AG04450 (cell line): Measurements from ENCODE around the gene CEBPG. TPM values are rescaled to one million over a fixed set of nuclear protein-coding genes. Genes with fewer than 3 reads are reported as not detected.

ENCODE experiments used
- CTCF ChIA-PET: fragments of 300-600, 350-600 bp; formaldehyde crosslinking; extraction: SDS; loops from one replicate; lab custom pipeline; 2022; ENCODE audit warnings: antibody characterized with exemption, inconsistent platforms; lab: Charles Lee
- POLR2A ChIA-PET: fragments of 350-600 bp; formaldehyde crosslinking; extraction: SDS; loops from one replicate; lab custom pipeline; 2021; ENCODE audit warnings: antibody characterized with exemption, inconsistent platforms; lab: Yijun Ruan, JAX
- DNase-seq: peaks from one replicate; pipeline ENCODE4 v3.0.0-alpha.2; 2011; ENCODE audit warnings: low read depth, low spot score
- H3K27ac ChIP-seq: one replicate; pipeline ENCODE4 v1.5.1; 2012; ENCODE audit warnings: low read depth, low read length, control low read depth
- H3K27me3 ChIP-seq: one replicate; pipeline ENCODE4 v1.6.0; 2012; ENCODE audit warnings: low read length; ENCODE audit not compliant: control insufficient read depth, insufficient read depth
- H3K4me3 ChIP-seq: 2 replicates; pipeline ENCODE4 v1.5.1; 2011; ENCODE audit warnings: mild to moderate bottlenecking, low read depth, low read length, control low read depth
- H3K9me3 ChIP-seq: 2 replicates; pipeline ENCODE4 v1.5.1; 2012; ENCODE audit warnings: low read length; ENCODE audit not compliant: control insufficient read depth, insufficient read depth
- CTCF ChIP-seq: IDR thresholded peaks from 2 replicates; pipeline ENCODE4 v1.5.1; 2011; ENCODE audit warnings: low read depth, low read length, control low read depth, inconsistent platforms
- polyA plus RNA-seq: library from polyadenylated mRNA; depleted of rRNA; stranded (reverse); fragments of >200 nt; gene quantifications from 2 replicates; pipeline ENCODE4 v1.2.3, GENCODE V29; 2011

CEBPG gene
- polyA plus RNA-seq, 1 experiment, result 31.6 TPM

GRCh38 chr19:33396701-33397535 lies 23.4 kb downstream of the CEBPG start:
- no peak overlapping the region for H3K27ac ChIP-seq
- CTCF ChIA-PET, result interaction anchor here (0.7 to 2.6 kb wide), 6 partner anchors 10 to 601 kb away, joined by 3 to 16 read pairs (median 5); no protein-coding TSS in a partner anchor
- no peaks in the 10 kb centered on the region; the same call in 1 of the 2 replicates for H3K9me3 ChIP-seq
- DNase-seq, result no peak
- no peaks in the 10 kb centered on the region for H3K27me3 ChIP-seq
- TF ChIP-seq CTCF, result no peak
- H3K4me3 ChIP-seq, result no peak overlapping the region
- POLR2A ChIA-PET, result interaction anchor here (0.6 to 1.6 kb wide), 3 partner anchors 22 to 171 kb away, joined by 3 to 6 read pairs (median 4); partner anchors contain the start of gene SLC7A10

GRCh38 chr19:33397536-33398360 lies 24.2 kb downstream of the CEBPG start:
- POLR2A ChIA-PET, result interaction anchor here (0.6 to 1.6 kb wide), 2 partner anchors 23 to 172 kb away, joined by 3 to 4 read pairs; partner anchors contain the start of gene SLC7A10
- CTCF ChIA-PET, result interaction anchor here (0.7 to 2.6 kb wide), 5 partner anchors 9 to 601 kb away, joined by 4 to 16 read pairs (median 5); no protein-coding TSS in a partner anchor
- DNase-seq, result no peak

GRCh38 chr19:33398361-33399060 lies 25.0 kb downstream of the CEBPG start:
- Histone ChIP-seq H3K9me3 (no peaks in the 10 kb centered on the region; the same call in 1 of the 2 replicates), H3K27ac (no peak overlapping the region), H3K27me3 (no peaks in the 10 kb centered on the region), H3K4me3 (no peak overlapping the region)
- no peak for DNase-seq
- TF ChIP-seq CTCF, result no peak
- POLR2A ChIA-PET, result no interaction called here
- CTCF ChIA-PET, result interaction anchor here (0.6 to 2.6 kb wide), 7 partner anchors 8 to 600 kb away, joined by 3 to 16 read pairs (median 5); no protein-coding TSS in a partner anchor

More at GRCh38 chr19:33397536-33398360, 24.2 kb downstream of the CEBPG start:
- Histone ChIP-seq H3K27ac (no peak overlapping the region), H3K9me3 (no peaks in the 10 kb centered on the region; the same call in 1 of the 2 replicates), H3K4me3 (no peak overlapping the region), H3K27me3 (no peaks in the 10 kb centered on the region)
- TF ChIP-seq CTCF, result peak; percentile 35

GRCh38 chr19:33399081-33399744 lies 25.7 kb downstream of the CEBPG start:
- CTCF ChIA-PET, result interaction anchor here (0.6 to 2.0 kb wide), 3 partner anchors 31 to 229 kb away, joined by 3 to 7 read pairs (median 5); no protein-coding TSS in a partner anchor
- H3K27me3 ChIP-seq, result no peaks in the 10 kb centered on the region
- TF ChIP-seq CTCF, result no peak
- POLR2A ChIA-PET, result interaction anchor here (0.6 kb wide), 1 partner anchor 1014 kb away, joined by 3 read pairs; no protein-coding TSS in a partner anchor
- DNase-seq, result no peak
- no peak overlapping the region for H3K4me3 ChIP-seq
- H3K9me3 ChIP-seq, result no peaks in the 10 kb centered on the region; the same call in 1 of the 2 replicates
- no peak overlapping the region for H3K27ac ChIP-seq
